T1000 (cell line): ENCODE data around the gene CUTC.

Experiments
- DNase-seq: peaks from one replicate; lab custom pipeline; 2025; ENCODE audit warnings: mixed read lengths; lab: John Stamatoyannopoulos, UW

The CUTC gene

DNA sequence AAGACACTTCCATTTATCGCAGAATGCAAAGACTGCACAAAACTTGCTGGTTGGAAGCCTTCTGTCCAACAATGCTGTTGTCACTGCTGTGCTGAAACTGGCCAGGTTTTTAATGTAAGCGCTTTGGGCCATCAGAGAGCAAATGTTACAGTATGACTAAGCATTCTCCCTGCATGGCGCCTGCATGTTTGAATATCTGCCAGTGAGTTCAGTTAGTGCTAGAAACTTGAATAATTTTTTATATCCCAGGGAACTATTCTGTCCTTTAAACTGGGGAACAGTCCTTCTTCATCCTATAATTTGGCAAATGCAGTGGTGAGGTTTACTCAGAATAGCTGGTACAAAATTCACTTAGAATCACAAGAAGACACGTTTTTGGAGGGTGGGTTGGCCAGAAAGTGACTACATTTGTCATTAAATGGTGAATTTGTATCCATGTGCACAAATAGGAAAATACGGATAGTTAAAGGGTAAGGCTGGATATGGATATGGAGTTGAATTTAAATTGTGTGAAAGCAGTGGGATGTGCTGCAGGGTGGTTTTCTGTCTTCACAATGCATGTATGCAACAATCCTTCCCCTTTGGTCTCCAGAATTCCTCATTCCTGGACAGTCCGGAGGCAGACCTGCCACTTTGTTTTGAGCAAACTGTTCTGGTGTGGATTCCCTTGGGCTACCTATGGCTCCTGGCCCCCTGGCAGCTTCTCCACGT, 52.1 kb downstream of the CUTC start:
- no peak for DNase-seq

DNA sequence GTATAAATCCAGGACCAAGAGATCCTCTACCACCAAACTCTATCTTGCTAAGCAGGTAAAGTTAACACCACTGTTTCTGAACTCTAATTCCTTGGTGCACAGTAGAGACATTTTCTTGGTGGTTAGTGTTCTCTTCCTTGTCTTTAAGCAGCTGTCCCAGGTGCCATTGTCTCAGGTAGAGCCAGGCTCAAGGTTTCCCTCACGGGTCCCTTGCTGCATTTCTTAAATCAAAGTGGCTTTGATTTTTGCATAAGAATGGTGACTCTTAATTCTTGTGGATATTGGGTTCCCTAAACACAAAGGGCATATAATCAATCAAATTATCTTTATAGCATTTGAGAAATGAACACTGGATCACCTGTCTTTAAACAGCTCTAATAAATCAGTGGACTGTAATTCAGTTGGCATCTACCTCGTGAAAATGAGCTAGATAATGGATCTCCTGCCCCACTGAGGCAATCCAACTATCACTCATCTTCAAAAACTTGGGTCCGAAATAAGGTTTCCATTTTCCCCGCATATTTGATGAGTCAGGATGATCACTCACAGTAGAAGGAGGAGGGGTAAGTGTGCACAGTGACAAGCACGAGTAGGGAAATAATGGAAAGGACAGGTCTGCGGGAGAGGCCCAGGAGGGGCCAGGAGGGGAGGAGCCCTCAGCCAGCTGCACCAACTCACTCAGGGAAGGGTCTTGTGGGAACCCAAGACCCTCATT, 52.9 kb downstream of the CUTC start:
- DNase-seq = no peak

GRCh38 chr10:99785646-99786045, 53.6 kb downstream of the CUTC start:
- no peak for DNase-seq

DNA sequence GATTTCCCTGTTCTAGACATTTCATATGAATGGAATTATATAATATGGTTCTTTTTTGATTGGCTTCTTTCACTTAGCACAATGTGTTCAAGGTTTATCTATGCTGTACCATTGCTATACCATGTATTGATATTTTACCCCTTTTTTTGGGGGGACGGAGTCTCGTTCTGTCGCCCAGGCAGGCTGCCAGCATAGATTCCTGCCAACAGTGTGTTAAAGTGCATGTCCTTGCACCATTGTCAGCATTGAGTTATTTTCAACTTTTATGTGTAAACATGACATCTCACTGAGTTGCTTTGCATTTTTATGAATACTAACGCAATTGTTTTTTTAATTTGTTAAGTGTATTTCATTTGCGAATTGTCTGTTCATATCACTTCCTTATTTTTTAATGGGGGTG, 55.3 kb downstream of the CUTC start:
- no peak for DNase-seq

- DNase-seq = no peak
These were observed 55.9 kb downstream of the CUTC start for GRCh38 chr10:99787782-99788445.

- DNase-seq = no peak
These were observed 56.7 kb downstream of the CUTC start for GRCh38 chr10:99788598-99789256.

DNA sequence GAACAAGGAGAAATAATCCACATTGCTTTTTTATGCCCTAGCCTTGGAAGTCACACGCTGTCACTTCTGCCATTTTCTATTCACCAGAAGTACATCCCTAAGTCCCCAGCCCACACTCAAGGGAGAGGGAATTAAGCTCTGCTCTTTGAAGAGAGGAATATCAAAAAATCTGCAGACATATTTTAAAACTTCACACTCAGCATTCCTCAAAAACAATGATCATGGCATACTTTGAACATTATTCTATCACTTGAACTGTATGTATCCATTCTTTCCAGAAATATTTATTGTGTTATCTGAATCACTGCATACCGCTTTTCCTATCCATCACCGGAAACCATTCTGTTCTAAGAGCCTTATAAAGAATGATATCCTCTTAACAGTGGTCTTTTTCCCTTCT, 59.8 kb downstream of the CUTC start:
- DNase-seq = no peak

DNA sequence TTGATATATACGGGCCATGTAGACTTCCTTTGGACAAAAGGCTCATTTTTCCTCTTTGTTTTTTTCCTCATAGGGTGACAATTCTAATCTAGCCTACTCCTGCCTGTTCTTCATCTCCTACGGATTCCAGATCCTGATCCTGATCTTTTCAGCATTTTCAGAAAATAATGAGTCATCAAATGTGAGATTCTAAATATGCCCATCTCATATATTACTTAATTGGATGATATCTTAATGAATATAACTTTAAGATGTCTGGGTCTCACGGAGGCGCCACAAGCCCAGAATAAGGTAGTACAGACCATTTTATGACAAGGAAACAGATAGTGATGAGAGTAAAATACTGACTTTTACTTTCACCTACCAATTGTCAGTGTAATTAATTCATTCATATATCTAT, 61.8 kb downstream of the CUTC start:
- DNase-seq = no peak

DNA sequence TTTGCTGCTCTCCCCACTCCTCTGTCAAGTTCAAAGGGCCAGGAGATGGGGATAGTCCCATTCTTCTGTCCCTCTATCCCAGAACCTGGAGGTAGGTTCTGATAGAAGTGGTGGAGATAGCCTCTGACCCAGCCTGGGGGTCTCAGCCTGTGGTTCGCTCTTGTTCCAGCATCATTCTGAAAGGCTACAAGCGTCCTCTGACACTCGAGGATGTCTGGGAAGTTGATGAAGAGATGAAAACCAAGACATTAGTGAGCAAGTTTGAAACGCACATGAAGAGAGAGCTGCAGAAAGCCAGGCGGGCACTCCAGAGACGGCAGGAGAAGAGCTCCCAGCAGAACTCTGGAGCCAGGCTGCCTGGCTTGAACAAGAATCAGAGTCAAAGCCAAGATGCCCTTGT, 64.9 kb downstream of the CUTC start:
- DNase-seq = no peak

GRCh38 chr10:99798031-99798430, 66.0 kb downstream of the CUTC start:
- no peak for DNase-seq

DNA sequence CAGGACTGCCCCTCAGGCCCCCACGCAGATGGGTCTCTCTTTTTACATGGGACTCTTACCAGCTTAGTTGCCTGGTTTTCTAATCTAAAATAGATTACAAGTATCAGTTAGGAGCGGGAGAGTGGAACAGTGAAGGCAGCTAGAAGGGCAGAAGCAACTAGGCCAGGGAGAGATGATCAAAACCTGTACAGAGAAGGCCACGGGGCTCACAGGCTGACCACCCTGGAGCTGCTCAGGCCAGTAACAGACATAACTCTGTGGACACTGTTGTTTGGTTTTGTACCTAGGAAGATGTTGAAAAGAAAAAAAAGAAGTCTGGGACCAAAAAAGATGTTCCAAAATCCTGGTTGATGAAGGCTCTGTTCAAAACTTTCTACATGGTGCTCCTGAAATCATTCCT, 66.9 kb downstream of the CUTC start:
- DNase-seq = no peak

DNA sequence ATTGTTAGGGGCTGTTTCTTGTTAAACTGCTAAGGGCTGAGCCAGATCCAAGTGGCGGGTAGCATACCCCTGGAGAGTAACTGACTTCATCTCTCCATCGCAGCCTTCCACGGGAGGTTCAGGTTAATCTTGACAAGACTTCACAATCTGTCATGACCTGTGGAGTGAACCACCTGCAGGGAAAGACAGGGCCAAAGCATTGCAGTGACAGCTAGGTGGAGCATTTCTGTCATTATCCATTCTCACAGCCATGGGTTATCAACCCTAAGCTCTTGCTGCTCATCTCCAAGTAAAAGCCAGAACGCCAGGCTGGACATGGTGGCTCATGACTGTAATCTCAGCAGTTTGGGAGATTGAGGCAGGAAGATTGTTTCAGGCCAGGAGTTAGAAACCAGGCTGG, 67.6 kb downstream of the CUTC start:
- no peak for DNase-seq

DNA sequence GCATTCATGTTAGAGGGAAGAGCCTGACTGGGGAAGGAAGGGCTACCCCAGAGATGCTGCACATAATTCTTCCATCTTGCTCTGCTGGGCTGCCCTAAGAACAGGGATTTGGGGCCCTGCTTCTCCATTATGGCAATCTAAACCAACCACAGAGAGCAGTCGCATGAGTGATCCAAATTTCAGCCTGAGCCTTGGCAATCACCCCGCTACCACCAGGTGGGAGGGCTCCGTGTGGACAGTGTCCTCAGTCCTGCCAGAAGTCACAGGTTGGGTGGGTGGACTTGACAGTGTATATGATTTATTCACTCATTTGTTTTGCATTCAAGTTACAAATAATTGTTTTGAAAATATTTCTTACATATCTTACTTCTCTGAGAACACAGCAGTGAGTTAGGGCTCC, 72.4 kb downstream of the CUTC start:
- DNase-seq = no peak

DNA sequence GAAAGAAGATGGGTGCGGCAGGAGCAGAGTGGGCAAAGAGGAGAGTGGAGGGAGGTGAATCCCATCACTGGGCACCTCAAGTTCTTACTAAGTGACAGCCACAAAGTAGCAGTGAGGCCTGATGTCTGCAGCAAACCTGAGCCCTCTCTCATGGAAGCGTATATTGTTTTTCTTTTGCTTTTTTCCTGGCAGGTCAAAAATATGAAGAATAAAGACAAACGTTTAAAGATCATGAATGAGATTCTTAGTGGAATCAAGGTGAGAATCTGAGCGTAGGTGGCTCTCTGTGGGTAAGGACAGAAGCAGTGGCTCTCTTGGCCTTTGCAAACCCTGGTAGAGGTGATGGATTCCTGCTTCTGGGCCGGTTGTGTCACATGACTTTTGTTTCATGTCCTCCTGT, 73.2 kb downstream of the CUTC start:
- DNase-seq = no peak
